GM13976 (cell line): Measurements from ENCODE around the gene HCCS.

Source experiments
- DNase-seq: peaks from one replicate; pipeline ENCODE4 v3.0.0; 2012; ENCODE audit warnings: low spot score
- CTCF ChIP-seq: IDR thresholded peaks from 2 replicates; pipeline ENCODE4 v1.5.1; 2012; ENCODE audit warnings: borderline replicate concordance, mild to moderate bottlenecking; ENCODE audit not compliant: insufficient read depth; ENCODE audit errors: extremely low read depth, missing control alignments, control extremely low read depth
- in situ Hi-C: fragments of 300-500 bp; cut with MboI; formaldehyde crosslinking; loops from one replicate; pipeline ENCODE4 v1.12.0; 2022; ENCODE audit warnings: low sequenced_read_pairs, mixed read lengths, inconsistent platforms; ENCODE audit not compliant: unreplicated experiment

HCCS gene

GRCh38 chrX:11103006-11103405 lies 8.1 kb upstream of the HCCS start:
- in situ Hi-C loops: no loop called here
- DNase-seq: no peak
- TF ChIP-seq CTCF: no peak

- DNase-seq: no peak
- TF ChIP-seq CTCF: no peak
- in situ Hi-C loops: no loop called here
Measured at GRCh38 chrX:11103751-11104150, 7.4 kb upstream of the HCCS start.

GRCh38 chrX:11105080-11105479 lies 6.1 kb upstream of the HCCS start:
- DNase-seq: no peak
- in situ Hi-C loops: no loop called here
- no peak for TF ChIP-seq CTCF

- DNase-seq: no peak
- in situ Hi-C loops: no loop called here
- no peak for TF ChIP-seq CTCF
Measured at GRCh38 chrX:11108253-11108941, 2.7 kb upstream of the HCCS start.

- in situ Hi-C loops: no loop called here
Measured at GRCh38 chrX:11109968-11110367, 1.2 kb upstream of the HCCS start.

GRCh38 chrX:11111947-11112346 lies 815 bp downstream of the HCCS start:
- no peak for DNase-seq
- in situ Hi-C loops: no loop called here
- TF ChIP-seq CTCF: no peak

More at GRCh38 chrX:11109968-11110367, 1.2 kb upstream of the HCCS start:
- TF ChIP-seq CTCF: no peak
- DNase-seq: no peak
